B cell (primary cell): Measurements from ENCODE around the gene CGB1. TPM values are rescaled to one million over a fixed set of nuclear protein-coding genes. Genes with fewer than 3 reads are reported as not detected.

Experiments used
- ATAC-seq: fragments of 200-7000 bp; cut with Tn5 transposase; one replicate; pipeline ENCODE4 v1.10.0; 2021; ENCODE audit warnings: low read depth, mild to moderate bottlenecking, moderate number of reproducible peaks, moderate library complexity
- CTCF ChIA-PET: fragments of 350-600 bp; sonication (Branson Sonifier 250); formaldehyde crosslinking; loops from one replicate; lab custom pipeline; 2021; ENCODE audit warnings: antibody characterized with exemption, inconsistent platforms; lab: Charles Lee
- POLR2A ChIA-PET: fragments of 350-600 bp; sonication (Branson Sonifier 250); formaldehyde crosslinking; loops from one replicate; lab custom pipeline; 2021; ENCODE audit warnings: antibody characterized with exemption; lab: Charles Lee
- DNase-seq: peaks from one replicate; pipeline ENCODE4 v3.0.0; 2013
- H2AFZ ChIP-seq: 2 replicates; pipeline ENCODE4 v1.6.1; 2012; ENCODE audit warnings: mild to moderate bottlenecking, low read depth, low read length; ENCODE audit not compliant: insufficient read depth, poor library complexity, severe bottlenecking
- H3K27ac ChIP-seq, 2 donors: 1 replicate in 1 of 2; 2 replicates in 1 of 2; pipeline ENCODE4 v1.5.1; 2012 to 2013; ENCODE audit warnings: low read length in 2 of 2, mild to moderate bottlenecking in 2 of 2, moderate library complexity in 1 of 2
- H3K27me3 ChIP-seq, 4 experiments: fragments of 200-600 bp in 1 of 4; sonication (generic) in 1 of 4; replicated peaks in 1 of 4; 1 replicate in 2 of 4; 2 replicates in 2 of 4; pipeline versions ENCODE4 v1.6.1 to v1.7.0; 2013 to 2016; ENCODE audit warnings: low read length in 3 of 4, mild to moderate bottlenecking in 2 of 4, mixed read lengths in 1 of 4, moderate library complexity in 1 of 4; ENCODE audit not compliant: insufficient read depth in 4 of 4, control insufficient read depth in 3 of 4; ENCODE audit errors: control extremely low read depth in 1 of 4
- H3K36me3 ChIP-seq, 2 experiments: replicated peaks in 1 of 2; 1 replicate in 1 of 2; 2 replicates in 1 of 2; pipeline versions ENCODE4 v1.6.1 to v1.7.1; 2013; ENCODE audit warnings: low read length in 1 of 2; ENCODE audit not compliant: insufficient read depth in 2 of 2, control insufficient read depth in 1 of 2; ENCODE audit errors: control extremely low read depth in 1 of 2, extremely low read depth in 1 of 2
- H3K4me1 ChIP-seq, 2 donors: fragments of 200-600 bp in 1 of 2; sonication (generic) in 1 of 2; 1 replicate in 1 of 2; 2 replicates in 1 of 2; pipeline versions ENCODE4 v1.5.1 to v1.6.1; 2013 to 2017; ENCODE audit warnings: low read length in 2 of 2; ENCODE audit not compliant: control insufficient read depth in 2 of 2, insufficient read depth in 2 of 2
- H3K4me2 ChIP-seq: replicated peaks from 2 replicates; pipeline ENCODE3; 2012; ENCODE audit warnings: mild to moderate bottlenecking, low read depth, low read length; ENCODE audit not compliant: poor library complexity, severe bottlenecking
- H3K4me3 ChIP-seq, 5 experiments: fragments of 200-600 bp in 1 of 5; sonication (generic) in 1 of 5; 1 replicate in 3 of 5; 2 replicates in 2 of 5; pipeline versions ENCODE4 v1.5.1 to v1.7.0; 2011 to 2016; ENCODE audit warnings: low read length in 4 of 5, mild to moderate bottlenecking in 4 of 5, low read depth in 2 of 5, control low read depth in 1 of 5, moderate library complexity in 1 of 5; ENCODE audit not compliant: insufficient read depth in 1 of 5; ENCODE audit errors: control extremely low read depth in 1 of 5, extremely low read depth in 1 of 5
- H3K79me2 ChIP-seq: fragments of 200-600 bp; sonication (generic); one replicate; pipeline ENCODE4 v1.6.0; 2016; ENCODE audit warnings: low read length; ENCODE audit not compliant: control insufficient read depth, insufficient read depth
- H3K9ac ChIP-seq: fragments of 200-600 bp; sonication (generic); 2 replicates; pipeline ENCODE4 v1.6.1; 2017; ENCODE audit warnings: mild to moderate bottlenecking, low read length, moderate library complexity
- H3K9me3 ChIP-seq, 3 donors: one replicate each; pipeline versions ENCODE4 v1.6.1 to v1.7.1; 2013; ENCODE audit warnings: low read length in 2 of 3; ENCODE audit not compliant: control insufficient read depth in 2 of 3, insufficient read depth in 1 of 3; ENCODE audit errors: control extremely low read depth in 1 of 3
- H4K20me1 ChIP-seq: 2 replicates; pipeline ENCODE4 v1.6.0; 2012; ENCODE audit warnings: mild to moderate bottlenecking, low read length; ENCODE audit not compliant: insufficient read depth, control insufficient read depth, poor library complexity, severe bottlenecking
- H3K27ac Mint-ChIP-seq: one replicate; pipeline ENCODE4 v1.8.0; 2021; ENCODE audit warnings: mixed read lengths
- H3K27me3 Mint-ChIP-seq: one replicate; pipeline ENCODE4 v1.8.0; 2021; ENCODE audit warnings: mixed read lengths
- H3K4me1 Mint-ChIP-seq: one replicate; pipeline ENCODE4 v1.8.0; 2021; ENCODE audit warnings: mixed read lengths
- H3K4me3 Mint-ChIP-seq: one replicate; pipeline ENCODE4 v1.8.0; 2021; ENCODE audit warnings: mixed read lengths
- H3K9me3 Mint-ChIP-seq: one replicate; pipeline ENCODE4 v1.8.0; 2022; ENCODE audit warnings: mixed read lengths; ENCODE audit not compliant: insufficient read depth
- EZH2 ChIP-seq: IDR thresholded peaks from 2 replicates; pipeline ENCODE4 v1.6.1; 2012; ENCODE audit warnings: borderline replicate concordance, low read depth, mild to moderate bottlenecking, moderate library complexity, low read length; ENCODE audit not compliant: insufficient read depth, poor library complexity, severe bottlenecking
- WGBS: methylation state at CpG from one replicate; pipeline ENCODE4 v1.1.5; 2013; ENCODE audit warnings: missing lambda C conversion rate; ENCODE audit not compliant: insufficient coverage; 5-methylcytosine and 5-hydroxymethylcytosine counted together
- intact Hi-C: fragments of 100-400 bp; cut with micrococcal nuclease; formaldehyde crosslinking; loops from one replicate; pipeline ENCODE4 v1.10.0; 2022
- polyA plus RNA-seq: library from polyadenylated mRNA; depleted of rRNA; stranded (reverse); fragments of >200 nt; gene quantifications from 2 replicates; pipeline ENCODE4 v1.2.3, GENCODE V29; 2012
- total RNA-seq, 2 donors: library from RNA; stranded (reverse); fragments of 120-200 nt in 1 of 2; gene quantifications; 1 replicate in 1 of 2; 2 replicates in 1 of 2; pipeline versions ENCODE4 v1.2.3 to v1.2.4, GENCODE V29; 2013 to 2022
- TF ChIP-seq, protein P1 (sequence below): fragments of 200-600 bp; IDR thresholded peaks from one replicate; pipeline ENCODE4 v1.8.0; 2022; ENCODE audit warnings: antibody characterized with exemption, mild to moderate bottlenecking

The CGB1 gene
- total and polyA plus RNA-seq, 2 donors (not counting 1 experiment from before 2014, with no cell fraction given), result not detected

DNA sequence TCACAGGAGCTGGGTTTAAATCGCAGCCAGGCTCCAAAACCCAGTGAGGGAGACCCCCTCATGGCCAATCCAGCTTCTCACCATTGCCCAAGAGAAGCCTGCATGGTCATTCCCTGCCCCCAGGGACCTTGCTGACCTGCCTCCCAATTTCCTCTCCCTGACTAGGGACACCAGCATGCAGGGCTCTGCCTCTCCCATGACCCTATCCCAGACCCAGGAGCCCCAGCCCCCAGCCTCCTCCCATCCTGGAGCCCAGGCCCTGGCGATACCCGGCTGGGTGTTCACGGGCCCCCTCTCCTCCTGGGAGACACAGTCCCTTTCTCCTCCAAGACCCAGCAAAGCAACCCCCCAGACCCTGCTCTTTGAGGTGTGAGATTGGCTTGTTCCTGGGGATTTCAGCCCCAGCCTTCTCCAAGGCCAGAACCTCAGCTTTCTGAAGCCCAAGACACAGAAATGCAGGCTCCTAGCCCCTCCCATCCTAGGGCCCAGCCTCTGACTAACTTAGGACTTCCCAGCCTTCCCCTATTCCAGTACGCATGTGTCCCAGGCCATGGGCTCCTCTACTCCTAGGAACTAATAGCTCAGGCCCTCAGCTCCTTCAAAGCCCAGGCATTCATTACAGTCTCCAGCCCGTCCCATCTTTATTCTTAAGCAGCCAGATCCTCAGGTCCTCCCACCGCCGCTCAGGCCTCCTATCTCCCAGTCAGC lies 44.7 kb downstream of the CGB1 start:
- intact Hi-C loops, result loop anchor here (2.0 to 10.0 kb wide), 4 partner anchors 13 to 217 kb away; partner anchors contain the start of genes C19orf73, LIN7B and PPFIA3
- peaks cover 39% of the 10 kb centered on the region for H3K4me1 Mint-ChIP-seq
- peaks cover 6% of the 10 kb centered on the region for H4K20me1 ChIP-seq
- H3K4me1 ChIP-seq, result peaks cover 15 to 27% of the 10 kb centered on the region in 2 donors
- H3K27me3 Mint-ChIP-seq, result no peaks in the 10 kb centered on the region
- peak overlapping the region; percentile 94 for H3K9ac ChIP-seq
- H3K9me3 Mint-ChIP-seq, result no peaks in the 10 kb centered on the region
- DNase-seq, result no peak
- peak overlapping the region; percentile 94 for H2AFZ ChIP-seq
- no peaks in the 10 kb centered on the region for H3K27me3 ChIP-seq
- ATAC-seq, result no peak
- TF ChIP-seq EZH2, result no peak
- TF ChIP-seq, protein P1, sequence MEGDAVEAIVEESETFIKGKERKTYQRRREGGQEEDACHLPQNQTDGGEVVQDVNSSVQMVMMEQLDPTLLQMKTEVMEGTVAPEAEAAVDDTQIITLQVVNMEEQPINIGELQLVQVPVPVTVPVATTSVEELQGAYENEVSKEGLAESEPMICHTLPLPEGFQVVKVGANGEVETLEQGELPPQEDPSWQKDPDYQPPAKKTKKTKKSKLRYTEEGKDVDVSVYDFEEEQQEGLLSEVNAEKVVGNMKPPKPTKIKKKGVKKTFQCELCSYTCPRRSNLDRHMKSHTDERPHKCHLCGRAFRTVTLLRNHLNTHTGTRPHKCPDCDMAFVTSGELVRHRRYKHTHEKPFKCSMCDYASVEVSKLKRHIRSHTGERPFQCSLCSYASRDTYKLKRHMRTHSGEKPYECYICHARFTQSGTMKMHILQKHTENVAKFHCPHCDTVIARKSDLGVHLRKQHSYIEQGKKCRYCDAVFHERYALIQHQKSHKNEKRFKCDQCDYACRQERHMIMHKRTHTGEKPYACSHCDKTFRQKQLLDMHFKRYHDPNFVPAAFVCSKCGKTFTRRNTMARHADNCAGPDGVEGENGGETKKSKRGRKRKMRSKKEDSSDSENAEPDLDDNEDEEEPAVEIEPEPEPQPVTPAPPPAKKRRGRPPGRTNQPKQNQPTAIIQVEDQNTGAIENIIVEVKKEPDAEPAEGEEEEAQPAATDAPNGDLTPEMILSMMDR, result no peak
- ChIA-PET POLR2A (interaction anchor here (0.6 to 1.1 kb wide), 2 partner anchors 13 to 1385 kb away, joined by 3 read pairs; no protein-coding TSS in a partner anchor), CTCF (interaction anchor here (1.4 to 3.4 kb wide), 6 partner anchors 13 to 204 kb away, joined by 4 to 17 read pairs (median 10); partner anchors contain the start of gene LIN7B)
- peaks cover 55% of the 10 kb centered on the region for H3K79me2 ChIP-seq
- H3K4me2 ChIP-seq, result peak overlapping the region; percentile 99
- H3K9me3 ChIP-seq, result no peaks in the 10 kb centered on the region
- H3K4me3 ChIP-seq, result peak overlapping the region; percentile 61 to 94 (median 79)
- 50% methylated on average over 7 of the region's 8 CpGs for WGBS
- H3K27ac Mint-ChIP-seq, result peak overlapping the region; percentile 92
- H3K27ac ChIP-seq, result peak overlapping the region in 1 of 2 donors; percentile 70
- H3K36me3 ChIP-seq, result peaks cover 0 to 7% of the 10 kb centered on the region in 2 experiments
- H3K4me3 Mint-ChIP-seq, result peak overlapping the region; percentile 94
